Kidney (tissue), 14 donors: ENCODE results near the gene PLCB1. TPM values are rescaled to one million over a fixed set of nuclear protein-coding genes. Genes with fewer than 3 reads are reported as not detected.

Experiments
- DNase-seq, 5 donors: peaks; one replicate each; pipeline ENCODE4 v3.0.0-alpha.2; 2013 to 2020
- FAIRE-seq: peaks from 2 replicates; lab custom pipeline; 2012; peaks lifted over from hg19 to GRCh38; lab: Jason Lieb, UNC
- H3K27ac ChIP-seq, 2 donors: one replicate each; pipeline ENCODE4 v1.7.0; 2013; ENCODE audit warnings: low read depth in 2 of 2, low read length in 2 of 2, inconsistent platforms in 1 of 2
- H3K27me3 ChIP-seq: one replicate; pipeline ENCODE4 v1.7.1; 2013; ENCODE audit warnings: low read length, inconsistent platforms; ENCODE audit not compliant: control insufficient read depth, insufficient read depth
- H3K36me3 ChIP-seq, 3 donors: one replicate each; pipeline versions ENCODE4 v1.7.0 to v1.7.1; 2013; ENCODE audit warnings: low read length in 3 of 3, control low read depth in 1 of 3, inconsistent platforms in 1 of 3; ENCODE audit not compliant: insufficient read depth in 3 of 3, control insufficient read depth in 2 of 3
- H3K4me1 ChIP-seq, 3 donors: one replicate each; pipeline versions ENCODE4 v1.7.0 to v1.7.1; 2013; ENCODE audit warnings: low read length in 3 of 3, inconsistent platforms in 1 of 3, low read depth in 1 of 3; ENCODE audit not compliant: control insufficient read depth in 2 of 3, insufficient read depth in 2 of 3
- H3K4me3 ChIP-seq, 3 donors: one replicate each; pipeline versions ENCODE4 v1.7.0 to v1.8.1; 2013; ENCODE audit warnings: low read length in 3 of 3, control low read depth in 1 of 3, inconsistent platforms in 1 of 3
- H3K9ac ChIP-seq, 3 donors: one replicate each; pipeline versions ENCODE4 v1.7.0 to v1.7.1; 2013; ENCODE audit warnings: low read length in 3 of 3, control low read depth in 1 of 3, inconsistent platforms in 1 of 3
- H3K9me3 ChIP-seq, 3 donors: one replicate each; pipeline versions ENCODE4 v1.7.0 to v1.7.1; 2013; ENCODE audit warnings: low read length in 3 of 3, control low read depth in 1 of 3, inconsistent platforms in 1 of 3; ENCODE audit not compliant: control insufficient read depth in 2 of 3, insufficient read depth in 1 of 3
- intact Hi-C: fragments of 100-400 bp; cut with DNase I; formaldehyde crosslinking; loops from one replicate; pipeline ENCODE4 v1.11.1; 2022
- polyA plus RNA-seq: library from polyadenylated mRNA; stranded (reverse); fragments of 350-450 nt; fragmentation: Illumina TruSeq; extraction: RNeasy Lipid Tissue Mini Kit (QIAGEN cat#74804); gene quantifications from one replicate; pipeline ENCODE4 v1.2.3, GENCODE V29; 2014; ENCODE audit warnings: low read depth, low replicate concordance; ENCODE audit not compliant: insufficient read depth
- total RNA-seq: library from RNA; stranded (reverse); fragmentation: NEBNext Ultra II Directional; extraction: Animal tissue kit (Norgen Biotek cat#: 25700); gene quantifications from one replicate; pipeline ENCODE4 v1.2.1, GENCODE V29; 2021
- TF ChIP-seq, protein P1 (sequence below): IDR thresholded peaks from 3 replicates; pipeline ENCODE4 v1.5.1; 2012; ENCODE audit warnings: mild to moderate bottlenecking, moderate library complexity, borderline replicate concordance; ENCODE audit not compliant: insufficient read depth; ENCODE audit errors: extremely low read depth
- donor health status: control.
- donor health status: control.
- donor health status: control.
- donor health status: control.
- donor health status: control.
- donor health status: DM: yes; HTN: yes; CAD: no.
- donor health status: Normal renal cell carcinoma (clear cell type).

PLCB1 gene
- total and polyA plus RNA-seq, 2 donors from 2014 or later, result 9.4 to 107 TPM

DNA sequence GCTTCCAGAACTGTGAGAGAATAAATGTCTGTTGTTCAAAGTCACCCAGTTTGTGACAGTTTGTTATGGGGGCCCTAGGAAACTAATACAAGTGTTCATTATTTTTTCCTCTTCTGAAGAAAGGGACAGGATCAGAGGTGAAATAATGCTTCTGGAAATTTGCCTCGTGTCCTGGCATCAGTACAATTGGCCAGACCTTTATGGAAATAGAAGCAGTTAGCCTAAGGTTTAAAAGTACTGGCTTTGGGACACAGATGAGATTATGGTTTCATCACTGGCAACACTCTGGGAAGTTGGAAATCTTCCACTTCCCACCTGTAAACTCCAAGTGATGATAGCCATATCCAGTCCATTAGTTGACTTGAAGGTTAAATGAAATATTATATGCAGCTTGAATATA is 88.7 kb downstream of the PLCB1 start:
- intact Hi-C loops, result no loop called here

DNA sequence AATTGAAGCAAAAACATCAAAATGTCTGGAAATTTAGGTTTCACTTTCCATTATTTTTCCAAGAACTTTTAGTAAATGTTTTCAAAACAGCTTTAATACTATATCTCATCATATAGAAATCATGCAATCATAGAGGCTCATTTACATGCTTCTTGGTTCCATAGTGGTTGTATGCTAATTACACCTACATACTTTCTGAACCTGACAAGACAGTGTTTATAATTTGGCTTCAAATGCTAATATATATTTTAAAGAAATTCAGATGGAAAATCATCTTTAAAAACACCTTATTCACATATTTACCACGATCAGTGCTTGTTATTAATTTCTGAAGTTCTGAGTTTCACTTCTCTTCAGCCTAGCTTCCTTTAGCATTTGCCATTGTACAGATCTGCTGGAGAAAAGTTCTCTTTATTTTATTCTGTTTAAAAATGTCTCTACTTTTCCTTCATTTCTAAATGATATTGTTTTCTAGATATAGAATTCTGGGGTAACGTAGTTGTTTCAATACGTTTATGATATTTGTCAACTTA is 89.9 kb downstream of the PLCB1 start:
- Histone ChIP-seq H3K36me3 (no peaks in the 10 kb centered on the region), H3K4me3 (no peak overlapping the region), H3K4me1 (no peaks in the 10 kb centered on the region), H3K27me3 (no peaks in the 10 kb centered on the region), H3K27ac (no peak overlapping the region), H3K9ac (no peak overlapping the region), H3K9me3 (no peaks in the 10 kb centered on the region)
- DNase-seq (no peak), FAIRE-seq (no peak)
- intact Hi-C loops, result no loop called here
- TF ChIP-seq, protein P1, sequence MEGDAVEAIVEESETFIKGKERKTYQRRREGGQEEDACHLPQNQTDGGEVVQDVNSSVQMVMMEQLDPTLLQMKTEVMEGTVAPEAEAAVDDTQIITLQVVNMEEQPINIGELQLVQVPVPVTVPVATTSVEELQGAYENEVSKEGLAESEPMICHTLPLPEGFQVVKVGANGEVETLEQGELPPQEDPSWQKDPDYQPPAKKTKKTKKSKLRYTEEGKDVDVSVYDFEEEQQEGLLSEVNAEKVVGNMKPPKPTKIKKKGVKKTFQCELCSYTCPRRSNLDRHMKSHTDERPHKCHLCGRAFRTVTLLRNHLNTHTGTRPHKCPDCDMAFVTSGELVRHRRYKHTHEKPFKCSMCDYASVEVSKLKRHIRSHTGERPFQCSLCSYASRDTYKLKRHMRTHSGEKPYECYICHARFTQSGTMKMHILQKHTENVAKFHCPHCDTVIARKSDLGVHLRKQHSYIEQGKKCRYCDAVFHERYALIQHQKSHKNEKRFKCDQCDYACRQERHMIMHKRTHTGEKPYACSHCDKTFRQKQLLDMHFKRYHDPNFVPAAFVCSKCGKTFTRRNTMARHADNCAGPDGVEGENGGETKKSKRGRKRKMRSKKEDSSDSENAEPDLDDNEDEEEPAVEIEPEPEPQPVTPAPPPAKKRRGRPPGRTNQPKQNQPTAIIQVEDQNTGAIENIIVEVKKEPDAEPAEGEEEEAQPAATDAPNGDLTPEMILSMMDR, result no peak

More for the DNA sequence above, 88.7 kb downstream of the PLCB1 start:
- Histone ChIP-seq H3K4me1 (no peaks in the 10 kb centered on the region), H3K36me3 (no peaks in the 10 kb centered on the region), H3K9ac (no peak overlapping the region), H3K4me3 (no peak overlapping the region), H3K9me3 (no peaks in the 10 kb centered on the region), H3K27me3 (no peaks in the 10 kb centered on the region), H3K27ac (no peak overlapping the region)
- TF ChIP-seq, protein P1, result no peak
- DNase-seq, result no peak
- no peak for FAIRE-seq

DNA sequence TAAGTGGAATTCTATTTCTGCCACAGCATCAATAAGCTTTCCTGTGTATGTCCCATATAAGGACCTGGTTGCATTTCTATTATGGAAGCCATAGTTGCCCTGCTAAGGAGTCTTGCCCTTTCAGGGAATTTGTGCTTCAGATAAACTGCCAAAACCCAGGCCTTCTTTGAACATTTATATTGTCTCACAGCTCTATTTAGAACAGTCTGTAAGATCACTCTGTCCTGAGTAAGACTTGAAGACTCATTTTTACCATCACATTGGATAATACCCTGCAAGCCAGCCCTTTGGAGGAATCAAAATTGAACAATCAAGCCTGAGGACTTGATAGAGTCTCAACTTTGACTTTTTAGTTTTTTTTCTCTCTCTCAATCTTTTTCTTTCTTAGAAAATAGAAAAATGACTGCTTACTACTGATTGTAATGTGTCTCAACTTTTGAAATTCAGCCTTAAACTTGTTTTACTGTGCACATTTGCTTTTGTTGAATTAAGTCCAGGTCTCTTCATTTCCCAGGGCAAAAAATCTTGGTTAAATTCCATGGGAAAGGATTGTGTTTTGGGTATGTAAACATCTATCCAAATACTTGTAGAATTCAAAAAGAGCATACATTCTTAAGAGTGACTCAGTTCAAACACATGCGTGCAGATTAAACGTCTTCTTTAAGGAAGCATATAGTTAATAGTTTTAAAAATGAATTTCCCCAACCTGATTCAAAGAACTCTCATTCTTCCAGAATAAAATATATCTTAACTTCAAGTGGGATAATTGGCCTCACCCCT is 91.2 kb downstream of the PLCB1 start:
- H3K27me3 ChIP-seq, result no peaks in the 10 kb centered on the region
- DNase-seq, result no peak
- H3K4me1 ChIP-seq, result no peaks in the 10 kb centered on the region
- no peaks in the 10 kb centered on the region for H3K36me3 ChIP-seq
- H3K27ac ChIP-seq, result no peak overlapping the region
- no peak overlapping the region for H3K9ac ChIP-seq
- TF ChIP-seq, protein P1, result no peak
- FAIRE-seq, result no peak
- H3K4me3 ChIP-seq, result no peak overlapping the region
- no peaks in the 10 kb centered on the region for H3K9me3 ChIP-seq
- intact Hi-C loops, result no loop called here
